Mesodermal cell (in vitro differentiated cells): ENCODE data around the gene STAC3.

ENCODE experiments used
- H3K27ac ChIP-seq: 2 replicates; pipeline ENCODE4 v1.7.0; 2013; ENCODE audit warnings: mild to moderate bottlenecking, low read depth, low read length, moderate library complexity; ENCODE audit not compliant: severe bottlenecking
- H3K36me3 ChIP-seq: 2 replicates; pipeline ENCODE4 v1.7.1; 2013; ENCODE audit warnings: mild to moderate bottlenecking, low read length, moderate library complexity; ENCODE audit not compliant: control insufficient read depth, insufficient read depth
- H3K4me1 ChIP-seq: one replicate; pipeline ENCODE4 v1.7.1; 2013; ENCODE audit warnings: mild to moderate bottlenecking, low read length; ENCODE audit not compliant: insufficient read depth, control insufficient read depth, poor library complexity, severe bottlenecking
- H3K4me3 ChIP-seq: 2 replicates; pipeline ENCODE4 v1.7.0; 2013; ENCODE audit warnings: low read length, control low read depth, mild to moderate bottlenecking; ENCODE audit not compliant: insufficient read depth, poor library complexity, severe bottlenecking; ENCODE audit errors: extremely low read depth
- H3K9me3 ChIP-seq: 2 replicates; pipeline ENCODE4 v1.7.1; 2013; ENCODE audit warnings: mild to moderate bottlenecking, low read length, moderate library complexity; ENCODE audit not compliant: control insufficient read depth
- WGBS, 2 experiments: methylation state at CpG; one replicate each; pipeline ENCODE4 v1.1.5; 2013; ENCODE audit warnings: missing lambda C conversion rate in 2 of 2; ENCODE audit not compliant: insufficient coverage in 2 of 2; 5-methylcytosine and 5-hydroxymethylcytosine counted together

The STAC3 gene

DNA sequence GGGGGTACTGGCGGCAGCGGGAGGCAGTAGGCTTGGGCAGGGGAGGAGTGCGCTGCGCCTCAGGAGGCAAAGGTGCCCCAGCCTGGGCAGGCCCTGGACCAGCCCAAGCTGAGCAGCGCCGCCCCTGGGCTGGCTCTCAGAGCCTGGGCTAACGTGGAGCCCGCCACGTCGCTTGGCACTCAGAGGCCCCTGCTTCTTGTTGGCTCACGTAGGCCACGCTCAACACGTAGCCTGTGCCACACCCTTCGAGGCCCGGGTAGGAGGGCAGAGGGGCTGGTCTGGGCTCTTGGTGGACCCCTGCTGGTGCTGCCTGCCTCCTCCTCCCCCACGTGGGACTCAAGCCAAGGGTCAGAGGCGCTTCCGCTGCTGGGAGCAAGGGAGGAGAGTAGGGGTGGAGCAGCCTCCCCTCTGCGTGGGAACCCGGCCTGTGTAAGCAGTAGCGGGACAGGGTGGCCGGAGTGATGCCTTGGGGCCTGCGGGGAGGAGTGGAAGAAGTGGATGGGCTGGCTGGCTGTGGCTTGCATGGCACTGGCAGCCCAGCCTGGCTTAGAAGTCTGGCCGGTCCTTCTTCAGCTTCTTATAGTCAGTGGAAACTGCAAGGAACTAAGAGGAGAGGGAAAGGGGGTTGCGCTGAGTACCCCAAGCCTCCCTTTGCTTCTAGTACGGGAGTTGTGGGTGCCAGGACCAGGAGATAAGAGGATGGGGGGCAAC, 15.8 kb downstream of the STAC3 start:
- Histone ChIP-seq H3K9me3 (no peaks in the 10 kb centered on the region), H3K27ac (no peak overlapping the region), H3K4me1 (peaks cover 19% of the 10 kb centered on the region), H3K4me3 (no peak overlapping the region), H3K36me3 (peaks cover 47% of the 10 kb centered on the region)
- 77 to 78% methylated on average over 8 to 21 of the region's 26 CpGs for WGBS, 2 experiments

DNA sequence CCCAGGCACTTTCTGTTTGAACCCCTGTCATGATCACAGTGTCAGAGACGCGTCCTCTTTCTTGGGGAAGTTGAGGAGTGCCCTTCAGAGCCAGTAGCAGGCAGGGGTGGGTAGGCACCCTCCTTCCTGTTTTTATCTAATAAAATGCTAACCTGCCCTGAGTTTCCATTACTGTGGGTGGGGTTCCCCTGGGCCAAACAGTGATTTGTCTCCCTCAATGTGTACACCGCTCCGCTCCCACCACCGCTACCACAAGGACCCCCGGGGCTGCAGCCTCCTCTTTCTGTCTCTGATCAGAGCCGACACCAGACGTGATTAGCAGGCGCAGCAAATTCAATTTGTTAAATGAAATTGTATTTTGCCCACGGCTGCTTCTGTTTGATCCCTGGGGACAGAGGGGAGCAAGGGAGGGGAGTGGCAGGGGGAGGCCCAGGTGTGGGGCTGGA, 16.4 kb downstream of the STAC3 start:
- Histone ChIP-seq H3K4me3 (no peak overlapping the region), H3K36me3 (peaks cover 47% of the 10 kb centered on the region), H3K27ac (no peak overlapping the region), H3K4me1 (peaks cover 15% of the 10 kb centered on the region), H3K9me3 (no peaks in the 10 kb centered on the region)
- WGBS, 2 experiments, result 94 to 96% methylated on average over 6 to 7 of the region's 10 CpGs

DNA sequence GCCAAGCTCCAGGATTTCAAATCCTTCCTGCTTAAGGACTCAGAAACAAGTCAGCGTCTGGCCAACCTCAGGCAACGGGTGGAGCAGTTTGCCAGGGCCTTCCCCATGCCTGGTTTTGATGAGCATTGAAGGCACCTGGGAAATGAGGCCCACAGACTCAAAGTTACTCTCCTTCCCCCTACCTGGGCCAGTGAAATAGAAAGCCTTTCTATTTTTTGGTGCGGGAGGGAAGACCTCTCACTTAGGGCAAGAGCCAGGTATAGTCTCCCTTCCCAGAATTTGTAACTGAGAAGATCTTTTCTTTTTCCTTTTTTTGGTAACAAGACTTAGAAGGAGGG, 16.8 kb downstream of the STAC3 start:
- H3K27ac ChIP-seq, result no peak overlapping the region
- H3K4me1 ChIP-seq, result peaks cover 15% of the 10 kb centered on the region
- H3K4me3 ChIP-seq, result no peak overlapping the region
- H3K36me3 ChIP-seq, result peaks cover 47% of the 10 kb centered on the region
- 90 to 100% methylated on average over 2 to 3 of the region's 3 CpGs for WGBS, 2 experiments
- no peaks in the 10 kb centered on the region for H3K9me3 ChIP-seq

DNA sequence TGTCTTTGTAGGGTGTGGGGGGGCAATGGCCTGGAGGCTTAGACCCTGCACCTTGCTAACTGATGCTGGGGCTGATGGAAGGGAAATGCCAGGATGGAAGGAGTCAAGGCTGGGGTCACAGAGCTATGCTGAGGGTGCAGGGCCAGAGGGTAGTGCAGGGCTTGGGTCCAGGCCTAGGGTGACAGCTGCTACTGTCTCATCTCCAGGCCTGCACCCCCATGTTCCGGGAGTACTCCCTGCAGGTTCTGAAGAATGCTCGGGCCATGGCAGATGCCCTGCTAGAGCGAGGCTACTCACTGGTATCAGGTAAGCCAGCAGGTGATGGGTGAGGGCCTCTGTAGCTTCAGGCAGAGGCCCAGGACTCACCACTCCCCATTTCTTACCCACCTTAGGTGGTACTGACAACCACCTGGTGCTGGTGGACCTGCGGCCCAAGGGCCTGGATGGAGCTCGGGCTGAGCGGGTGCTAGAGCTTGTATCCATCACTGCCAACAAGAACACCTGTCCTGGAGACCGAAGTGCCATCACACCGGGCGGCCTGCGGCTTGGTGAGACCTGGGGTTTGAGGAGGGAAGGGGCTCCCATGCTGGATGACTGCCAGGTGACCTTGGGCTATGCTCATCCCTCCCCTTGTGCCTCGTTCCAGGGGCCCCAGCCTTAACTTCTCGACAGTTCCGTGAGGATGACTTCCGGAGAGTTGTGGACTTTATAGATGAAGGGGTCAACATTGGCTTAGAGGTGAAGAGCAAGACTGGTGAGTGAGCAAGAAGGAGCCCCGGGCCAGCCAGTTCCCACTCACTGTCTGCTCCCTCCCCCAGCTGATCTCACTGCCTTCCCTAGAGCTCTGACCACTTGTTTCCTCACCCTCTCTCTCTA, 17.4 kb downstream of the STAC3 start:
- Histone ChIP-seq H3K27ac (no peak overlapping the region), H3K4me3 (no peak overlapping the region), H3K36me3 (peaks cover 47% of the 10 kb centered on the region), H3K4me1 (peaks cover 19% of the 10 kb centered on the region), H3K9me3 (no peaks in the 10 kb centered on the region)
- WGBS, 2 experiments, result 96 to 99% methylated on average over 5 to 10 of the region's 15 CpGs

DNA sequence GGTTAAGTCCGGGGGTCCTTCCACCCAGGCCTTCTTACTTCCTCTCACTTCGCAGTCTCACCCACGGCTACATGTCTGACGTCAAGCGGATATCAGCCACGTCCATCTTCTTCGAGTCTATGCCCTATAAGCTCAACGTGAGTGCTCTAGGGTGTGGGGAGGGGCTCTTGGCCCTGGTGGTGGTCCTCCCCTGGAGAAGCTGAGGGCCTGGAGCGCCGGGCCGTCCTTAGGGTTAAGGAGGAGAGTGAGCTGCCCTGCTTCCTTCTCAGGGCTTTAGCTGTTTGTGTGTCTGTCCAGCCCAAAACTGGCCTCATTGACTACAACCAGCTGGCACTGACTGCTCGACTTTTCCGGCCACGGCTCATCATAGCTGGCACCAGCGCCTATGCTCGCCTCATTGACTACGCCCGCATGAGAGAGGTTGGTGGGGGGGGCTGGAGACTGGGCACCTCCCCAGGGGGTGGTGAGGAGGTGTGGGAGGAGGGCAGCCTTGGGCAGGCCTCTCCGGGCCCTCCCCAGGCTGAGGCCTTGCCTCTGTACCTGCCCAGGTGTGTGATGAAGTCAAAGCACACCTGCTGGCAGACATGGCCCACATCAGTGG, 18.7 kb downstream of the STAC3 start:
- no peaks in the 10 kb centered on the region for H3K9me3 ChIP-seq
- peaks cover 47% of the 10 kb centered on the region for H3K36me3 ChIP-seq
- H3K27ac ChIP-seq, result no peak overlapping the region
- no peak overlapping the region for H3K4me3 ChIP-seq
- WGBS, 2 experiments, result 99% methylated on average over 9 to 12 of the region's 19 CpGs
- H3K4me1 ChIP-seq, result peaks cover 28% of the 10 kb centered on the region

DNA sequence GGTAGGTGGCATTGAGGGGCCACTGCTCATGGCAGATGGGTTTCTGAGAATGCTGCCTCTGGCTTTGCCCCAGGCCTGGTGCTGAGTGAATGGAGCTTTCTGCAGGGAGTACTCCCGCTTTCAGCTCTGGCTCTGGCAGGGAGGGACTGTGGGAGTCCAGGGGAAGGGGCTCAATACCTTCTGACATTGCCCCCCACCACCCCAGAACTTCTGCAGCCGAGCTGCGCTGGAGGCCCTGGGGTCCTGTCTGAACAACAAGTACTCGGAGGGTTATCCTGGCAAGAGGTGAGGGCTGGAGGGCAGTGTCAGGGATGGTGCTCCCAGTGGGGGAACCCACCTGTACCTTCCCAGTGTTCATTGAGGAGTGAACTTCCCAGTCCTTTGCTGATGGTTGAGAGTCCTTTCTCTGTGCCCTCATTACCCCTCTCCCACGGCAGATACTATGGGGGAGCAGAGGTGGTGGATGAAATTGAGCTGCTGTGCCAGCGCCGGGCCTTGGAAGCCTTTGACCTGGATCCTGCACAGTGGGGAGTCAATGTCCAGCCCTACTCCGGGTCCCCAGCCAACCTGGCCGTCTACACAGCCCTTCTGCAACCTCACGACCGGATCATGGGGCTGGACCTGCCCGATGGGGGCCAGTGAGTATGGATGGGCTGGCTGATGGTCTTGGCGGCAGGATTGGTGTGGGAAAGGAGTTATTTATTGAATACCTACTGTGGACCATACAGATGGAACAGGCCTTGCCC, 19.5 kb downstream of the STAC3 start:
- Histone ChIP-seq H3K4me1 (peaks cover 34% of the 10 kb centered on the region), H3K36me3 (peaks cover 47% of the 10 kb centered on the region), H3K9me3 (no peaks in the 10 kb centered on the region), H3K4me3 (peak overlapping the region; percentile 79), H3K27ac (no peak overlapping the region)
- WGBS, 2 experiments, result 97 to 98% methylated on average over 9 to 11 of the region's 13 CpGs

DNA sequence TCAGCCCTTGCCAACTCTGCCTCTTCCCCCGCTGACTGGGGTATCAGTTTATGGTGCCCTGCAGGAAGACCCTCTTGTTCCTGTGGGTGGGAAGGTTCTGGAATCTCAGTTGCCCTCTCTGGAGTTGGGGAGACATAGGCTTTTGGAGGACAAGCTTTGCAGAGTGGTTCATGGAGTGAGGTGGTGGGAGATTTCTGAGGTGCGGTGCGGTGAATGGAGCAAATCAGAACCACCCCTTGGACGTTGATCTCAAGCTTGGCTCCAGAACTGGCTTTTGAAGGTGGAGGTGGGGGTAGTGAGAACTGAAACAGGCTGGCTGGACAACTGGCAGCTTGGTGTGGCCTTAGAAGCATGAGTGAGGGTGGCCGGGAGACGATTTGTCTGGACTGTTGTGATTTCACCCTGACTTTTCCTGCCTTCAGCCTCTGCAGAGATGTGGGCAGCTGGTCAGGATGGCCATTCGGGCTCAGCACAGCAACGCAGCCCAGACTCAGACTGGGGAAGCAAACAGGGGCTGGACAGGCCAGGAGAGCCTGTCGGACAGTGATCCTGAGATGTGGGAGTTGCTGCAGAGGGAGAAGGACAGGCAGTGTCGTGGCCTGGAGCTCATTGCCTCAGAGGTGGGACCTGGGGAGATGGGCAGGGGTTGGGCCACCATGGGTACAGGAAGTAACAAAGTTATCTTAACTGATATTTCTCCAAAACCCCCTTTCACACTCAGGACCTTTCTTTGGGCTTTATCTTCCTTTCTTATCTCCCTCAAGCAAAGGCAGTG, 20.4 kb downstream of the STAC3 start:
- peaks cover 47% of the 10 kb centered on the region for H3K36me3 ChIP-seq
- H3K4me1 ChIP-seq, result peaks cover 34% of the 10 kb centered on the region
- H3K9me3 ChIP-seq, result no peaks in the 10 kb centered on the region
- peak overlapping the region; percentile 100 for H3K27ac ChIP-seq
- peak overlapping the region; percentile 79 for H3K4me3 ChIP-seq
- WGBS, 2 experiments, result 52 to 76% methylated on average over 5 to 9 of the region's 10 CpGs

DNA sequence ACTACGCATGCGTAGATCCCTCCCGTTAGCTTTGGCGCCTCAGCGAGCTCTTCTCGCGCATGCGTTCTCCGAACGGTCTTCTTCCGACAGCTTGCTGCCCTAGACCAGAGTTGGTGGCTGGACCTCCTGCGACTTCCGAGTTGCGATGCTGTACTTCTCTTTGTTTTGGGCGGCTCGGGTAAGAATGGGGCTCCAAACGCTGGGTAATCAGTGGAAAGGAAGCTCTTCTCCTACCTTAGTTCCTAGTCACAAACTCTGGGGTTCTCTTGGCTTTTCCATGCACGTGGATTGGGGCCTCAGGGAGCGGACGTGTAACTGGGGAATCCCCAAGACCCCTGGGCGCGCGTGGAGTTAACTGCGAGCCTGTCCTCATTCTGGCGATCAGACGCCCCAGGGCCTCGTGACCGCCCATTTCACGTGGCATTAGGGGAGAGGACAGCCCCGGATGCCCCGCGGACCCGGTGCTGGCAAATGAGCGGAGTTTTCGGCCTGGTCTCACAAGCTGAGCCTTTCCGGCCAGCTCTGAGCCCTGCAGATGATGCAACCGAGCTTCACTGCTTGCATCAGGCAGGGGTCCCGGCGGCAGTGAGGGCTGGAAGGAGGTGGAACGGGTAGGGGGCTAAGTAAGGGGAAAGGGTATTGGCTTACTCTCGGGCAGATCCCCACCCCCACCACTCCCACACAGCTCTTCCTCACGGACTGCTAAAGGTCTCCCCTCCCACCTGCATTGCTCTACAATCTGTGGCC, 21.2 kb downstream of the STAC3 start, which contains the start of gene SHMT2:
Gene SHMT2 (plus strand): TSS at position 78 of the 747 bp plus-strand sequence. CDS start 68 bp downstream, at position 146.
- Histone ChIP-seq H3K36me3 (peaks cover 44% of the 10 kb centered on the region), H3K4me1 (peaks cover 34% of the 10 kb centered on the region), H3K9me3 (no peaks in the 10 kb centered on the region), H3K27ac (peak within 1 kb of the TSS; percentile 100), H3K4me3 (peak within 1 kb of the TSS; percentile 79)
- WGBS, 2 experiments, result 0 to 1% methylated on average over 33 to 39 of the region's 42 CpGs

DNA sequence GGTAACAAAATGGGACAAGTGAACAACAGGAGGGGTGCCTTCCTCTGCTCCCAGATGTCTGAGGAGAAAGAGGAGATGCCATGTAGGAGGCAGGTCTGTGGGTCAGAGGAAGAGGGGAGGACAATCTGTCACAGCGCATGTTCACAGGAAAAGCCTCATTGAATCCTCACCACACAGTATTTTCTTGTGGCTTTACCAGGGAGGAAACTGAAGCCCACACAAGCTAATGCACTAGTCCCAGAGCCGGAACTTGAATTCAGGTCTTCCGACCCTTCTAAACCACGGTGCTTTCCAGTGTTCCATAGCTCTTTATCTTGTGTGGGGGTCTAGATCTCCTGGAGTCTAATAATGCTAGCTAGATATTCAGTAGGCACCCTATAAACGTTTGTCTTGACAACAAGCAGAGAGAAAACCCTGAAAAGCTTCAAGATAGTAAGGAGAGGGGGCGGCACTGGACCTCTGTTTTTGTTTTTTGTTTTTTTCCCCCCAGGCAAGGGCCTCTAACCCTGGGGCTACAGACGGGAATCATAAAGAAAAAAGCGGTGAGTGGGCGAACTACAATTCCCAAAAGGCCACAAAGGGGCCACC, 21.8 kb downstream of the STAC3 start:
- Histone ChIP-seq H3K27ac (peak overlapping the region; percentile 100), H3K4me3 (peak overlapping the region; percentile 79), H3K9me3 (no peaks in the 10 kb centered on the region), H3K4me1 (peaks cover 34% of the 10 kb centered on the region), H3K36me3 (peaks cover 37% of the 10 kb centered on the region)
- WGBS, 2 experiments, result 0 to 16% methylated on average over 4 to 6 of the region's 9 CpGs
